HG02642 (cell line): ENCODE results near the gene PRKCG.
"Not testable (repeated sequence)": the region's sequence is repeated elsewhere in the genome, so short reads cannot be mapped to it uniquely, and the experiment has no call there.

Experiments
- ATAC-seq: cut with Tn5 transposase; IDR thresholded peaks from one replicate; pipeline ENCODE4 v1.9.1; 2021; ENCODE audit warnings: mild to moderate bottlenecking; ENCODE audit not compliant: unreplicated experiment, poor library complexity

PRKCG gene

DNA sequence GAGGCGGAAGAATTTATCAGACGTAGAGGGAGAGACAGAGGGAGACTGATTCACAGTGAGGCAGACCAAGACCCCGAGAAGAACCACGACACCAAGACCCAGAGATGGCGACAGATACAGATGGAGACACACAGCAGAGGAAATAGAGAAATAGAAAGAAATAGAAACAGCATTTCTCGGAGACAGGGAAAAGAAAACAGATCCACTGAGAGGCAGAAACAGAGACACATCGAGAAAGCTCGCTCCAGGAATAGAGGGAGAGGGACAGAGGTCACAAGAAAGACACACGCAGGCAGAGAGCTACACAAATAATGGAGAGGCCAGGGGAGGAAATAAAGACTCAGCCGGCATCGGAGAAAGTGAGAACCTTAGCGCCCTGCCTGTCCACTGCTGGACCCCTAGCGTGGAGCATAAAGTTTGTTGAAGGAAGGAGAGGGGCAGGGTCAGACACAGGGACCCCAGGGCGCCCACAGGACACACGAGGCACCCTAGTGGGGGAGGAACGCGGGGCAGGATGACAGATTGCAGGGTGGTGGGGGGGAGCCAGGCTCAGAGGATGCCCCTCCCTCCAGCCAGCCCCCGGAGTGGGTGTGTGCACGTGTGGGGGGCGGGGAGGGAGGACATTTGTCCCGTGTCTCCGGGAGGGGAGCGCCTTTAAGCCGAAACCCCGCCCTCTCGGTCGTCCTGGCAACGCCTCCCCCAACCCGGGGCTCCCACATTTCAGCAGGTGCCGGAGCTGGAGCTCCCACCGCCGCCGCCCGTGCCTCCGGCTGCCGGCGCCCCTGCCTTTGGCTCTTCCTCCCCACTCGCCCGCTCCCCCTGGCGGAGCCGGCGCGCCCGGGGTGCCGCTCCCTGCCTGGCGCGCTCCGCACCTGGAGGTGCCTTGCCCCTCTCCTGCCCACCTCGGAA is at the start of gene PRKCG:
PRKCG (plus strand) TSS at position 716 of the 909 bp plus-strand sequence. CDS start 298 bp downstream, outside the sequence.
- ATAC-seq = peak; percentile 42

GRCh38 chr19:53832861-53833260 is 49.1 kb upstream of the PRKCG start:
- not testable (repeated sequence) for ATAC-seq

DNA sequence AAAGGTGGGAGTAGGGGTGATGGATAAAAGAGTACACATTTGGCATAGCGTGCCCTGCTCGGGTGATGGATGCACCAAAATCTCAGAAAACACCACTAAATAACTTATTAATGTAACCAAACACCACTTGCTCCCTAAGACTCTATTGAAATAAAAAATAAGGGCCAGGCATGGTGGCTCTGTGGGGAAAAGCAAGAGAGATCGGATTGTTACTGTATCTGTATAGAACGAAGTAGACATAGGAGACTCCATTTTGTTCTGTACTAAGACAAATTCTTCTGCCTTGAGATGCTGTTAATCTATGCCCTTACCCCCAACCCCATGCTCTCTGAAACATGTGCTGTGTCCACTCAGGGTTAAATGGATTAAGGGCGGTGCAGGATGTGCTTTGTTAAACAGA is 43.6 kb upstream of the PRKCG start:
- not testable (repeated sequence) for ATAC-seq

GRCh38 chr19:53840241-53840640 is 41.8 kb upstream of the PRKCG start:
- not testable (repeated sequence) for ATAC-seq

GRCh38 chr19:53840914-53841313 is 41.1 kb upstream of the PRKCG start:
- not testable (repeated sequence) for ATAC-seq

DNA sequence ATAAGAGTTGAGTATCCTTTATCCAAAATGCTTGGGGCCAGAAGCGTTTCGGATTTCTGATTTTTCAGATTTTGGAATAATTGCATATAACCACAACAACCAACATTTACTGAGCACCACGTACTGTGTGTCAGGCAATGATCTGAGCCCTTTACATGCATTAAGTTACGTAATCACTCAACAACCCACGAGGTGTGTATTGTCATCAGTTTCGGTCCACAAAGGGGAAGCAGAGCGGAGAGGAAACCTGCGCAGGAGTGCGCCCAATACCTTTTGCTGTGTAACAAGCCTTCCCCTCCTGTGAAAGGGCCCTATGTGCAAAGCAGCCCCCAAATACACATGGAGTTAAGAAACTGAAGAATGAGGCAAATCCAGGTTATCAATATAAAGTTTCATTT is 37.1 kb upstream of the PRKCG start:
- ATAC-seq = no peak

DNA sequence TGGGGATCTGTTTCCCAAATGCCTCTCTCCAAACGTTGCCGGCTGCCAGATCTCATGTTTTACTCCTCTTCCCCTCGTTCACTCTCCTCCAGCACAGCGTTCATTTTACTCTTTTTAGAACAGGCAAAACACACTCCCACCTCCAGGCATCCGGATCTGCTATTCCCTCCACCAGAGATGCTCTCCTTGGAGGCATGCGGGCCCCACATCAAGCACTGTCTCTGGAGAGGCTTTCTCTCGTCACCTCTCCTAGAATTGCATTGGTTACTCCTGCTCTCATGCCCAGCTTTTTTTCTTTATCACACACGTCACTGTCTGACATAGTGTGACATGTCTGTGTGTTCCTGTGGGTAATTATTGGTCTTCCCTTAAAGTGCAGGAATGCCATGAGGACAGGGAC is 34.4 kb upstream of the PRKCG start:
- ATAC-seq = no peak

GRCh38 chr19:53849237-53849676 is 32.7 kb upstream of the PRKCG start:
- ATAC-seq = no peak

DNA sequence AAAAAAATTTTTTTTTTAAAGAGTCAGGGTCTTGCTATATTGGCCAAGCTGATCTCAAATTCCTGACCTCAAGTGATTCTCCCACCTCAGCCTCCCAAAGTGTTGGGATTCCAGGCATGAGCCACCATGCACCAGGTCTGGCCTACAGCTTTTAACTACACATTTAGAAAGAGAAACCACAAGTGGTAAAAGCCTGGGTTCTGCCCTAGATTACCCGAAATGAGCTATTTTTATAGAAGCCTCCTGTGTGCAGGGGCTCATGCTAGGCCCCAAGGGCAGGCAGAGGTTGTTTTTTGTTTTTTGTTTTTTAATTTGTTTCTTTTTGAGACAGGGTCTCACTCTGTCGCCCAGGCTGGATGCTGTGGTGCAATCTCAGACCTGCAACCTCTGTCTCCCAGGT is 28.3 kb upstream of the PRKCG start:
- peak; percentile 54 for ATAC-seq

DNA sequence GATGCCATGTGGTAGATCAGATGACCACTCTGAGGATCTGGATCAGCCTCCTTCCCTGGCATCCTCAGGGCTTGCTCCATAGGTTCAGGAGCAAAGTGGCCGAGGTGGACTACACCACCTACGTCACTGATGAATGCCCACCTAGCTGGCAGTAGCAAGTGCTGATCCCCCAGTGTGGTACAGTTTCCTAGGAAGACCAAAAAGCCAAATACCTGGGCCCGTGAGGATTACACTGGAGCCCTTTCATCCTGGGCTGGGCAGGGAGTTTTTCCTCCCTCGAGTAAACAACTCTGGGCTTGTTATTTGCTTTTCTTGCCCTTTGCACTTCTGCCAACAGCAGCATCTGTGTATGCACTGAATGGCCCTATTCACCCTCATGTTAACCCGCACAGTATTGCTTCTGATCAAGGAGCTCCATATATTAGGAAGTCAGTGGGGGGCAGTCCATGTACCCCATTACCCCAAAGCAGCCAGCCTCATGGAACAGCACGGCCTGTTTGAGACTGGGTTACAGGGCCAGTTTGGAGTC is 17.6 kb upstream of the PRKCG start:
- ATAC-seq = no peak

DNA sequence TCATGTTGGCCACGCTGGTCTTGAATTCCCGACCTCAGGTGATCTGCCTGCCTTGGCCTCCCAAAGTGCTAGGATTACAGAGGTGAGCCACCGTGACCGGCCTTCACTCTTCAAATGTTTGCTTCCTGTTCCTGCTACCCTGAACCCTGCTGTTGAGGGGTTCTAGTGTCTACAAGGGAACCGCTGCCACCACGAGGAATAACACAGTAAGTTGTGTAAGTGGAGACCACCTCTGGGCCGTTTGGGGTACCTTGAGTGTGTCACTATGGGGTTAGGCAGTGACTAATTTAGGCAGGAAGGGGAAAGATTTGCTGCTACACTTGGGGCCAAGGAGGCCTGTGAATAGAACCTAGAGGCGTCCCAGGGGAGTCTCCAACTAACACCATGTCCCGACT is 16.5 kb upstream of the PRKCG start:
- no peak for ATAC-seq

GRCh38 chr19:53865918-53866864 is 15.8 kb upstream of the PRKCG start:
- ATAC-seq = no peak

DNA sequence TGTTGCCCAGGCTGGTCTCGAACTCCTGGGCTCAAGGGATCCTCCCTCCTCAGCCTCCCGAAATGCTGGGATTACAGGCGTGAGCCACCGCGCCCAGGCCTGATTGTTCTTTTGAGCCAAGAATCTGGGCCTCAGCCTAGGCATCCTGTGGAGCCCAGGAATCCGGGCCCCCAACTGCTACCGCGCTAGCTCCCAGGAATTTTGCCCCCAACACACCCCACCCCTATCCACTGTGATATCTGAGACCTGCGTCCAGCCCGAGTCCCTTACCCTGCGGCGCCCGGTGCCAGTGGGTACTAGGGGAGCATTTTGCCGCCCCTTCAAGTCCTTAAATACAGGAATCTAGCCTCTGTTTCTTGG is 15.2 kb upstream of the PRKCG start:
- no peak for ATAC-seq

GRCh38 chr19:53867225-53868090 is 14.5 kb upstream of the PRKCG start, which contains the start of gene MYADM:
TSS of gene MYADM (plus strand) at chr19:53867883. CDS start at chr19:53873530, 5,647 bp downstream.
- peak; percentile 77 for ATAC-seq

DNA sequence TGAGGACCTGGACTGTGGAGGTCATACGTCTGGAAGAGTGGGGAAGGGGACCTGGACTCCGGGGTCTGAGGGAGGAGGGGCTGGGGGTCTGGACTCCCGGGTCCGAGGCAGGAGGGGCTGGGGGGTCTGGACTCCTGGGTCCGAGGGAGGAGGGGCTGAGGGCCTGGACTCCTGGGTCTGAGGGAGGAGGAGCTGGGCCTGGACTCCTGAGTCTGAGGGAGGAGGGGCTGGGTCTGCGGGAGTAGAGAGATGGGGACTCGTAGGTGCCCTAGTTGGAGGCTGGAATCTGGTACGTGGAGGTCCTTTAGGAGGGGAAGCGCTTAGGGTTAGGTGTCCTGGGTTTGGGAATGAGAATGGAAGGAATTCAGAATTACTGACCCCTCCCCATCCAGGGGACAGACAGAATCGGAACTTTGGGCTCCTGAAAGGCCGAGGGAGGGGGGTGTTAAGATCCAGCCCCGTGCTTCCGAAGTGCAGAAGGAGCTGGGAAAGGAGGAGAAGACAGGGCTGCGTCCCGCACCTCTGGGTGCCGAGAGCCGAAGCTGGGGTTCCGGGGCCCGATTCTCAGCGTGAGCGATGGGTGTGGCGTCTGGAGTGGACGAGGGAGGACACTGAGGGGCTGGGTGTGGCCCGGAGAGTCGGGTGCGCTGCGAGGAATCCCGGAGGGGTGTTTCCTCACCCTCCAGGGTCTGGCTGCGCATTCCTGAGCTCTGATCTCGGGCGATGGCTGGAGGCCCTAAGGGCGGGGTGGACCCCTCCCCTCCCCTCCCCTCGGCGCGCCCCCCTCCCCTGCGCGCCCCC is 13.7 kb upstream of the PRKCG start:
- ATAC-seq = no peak

DNA sequence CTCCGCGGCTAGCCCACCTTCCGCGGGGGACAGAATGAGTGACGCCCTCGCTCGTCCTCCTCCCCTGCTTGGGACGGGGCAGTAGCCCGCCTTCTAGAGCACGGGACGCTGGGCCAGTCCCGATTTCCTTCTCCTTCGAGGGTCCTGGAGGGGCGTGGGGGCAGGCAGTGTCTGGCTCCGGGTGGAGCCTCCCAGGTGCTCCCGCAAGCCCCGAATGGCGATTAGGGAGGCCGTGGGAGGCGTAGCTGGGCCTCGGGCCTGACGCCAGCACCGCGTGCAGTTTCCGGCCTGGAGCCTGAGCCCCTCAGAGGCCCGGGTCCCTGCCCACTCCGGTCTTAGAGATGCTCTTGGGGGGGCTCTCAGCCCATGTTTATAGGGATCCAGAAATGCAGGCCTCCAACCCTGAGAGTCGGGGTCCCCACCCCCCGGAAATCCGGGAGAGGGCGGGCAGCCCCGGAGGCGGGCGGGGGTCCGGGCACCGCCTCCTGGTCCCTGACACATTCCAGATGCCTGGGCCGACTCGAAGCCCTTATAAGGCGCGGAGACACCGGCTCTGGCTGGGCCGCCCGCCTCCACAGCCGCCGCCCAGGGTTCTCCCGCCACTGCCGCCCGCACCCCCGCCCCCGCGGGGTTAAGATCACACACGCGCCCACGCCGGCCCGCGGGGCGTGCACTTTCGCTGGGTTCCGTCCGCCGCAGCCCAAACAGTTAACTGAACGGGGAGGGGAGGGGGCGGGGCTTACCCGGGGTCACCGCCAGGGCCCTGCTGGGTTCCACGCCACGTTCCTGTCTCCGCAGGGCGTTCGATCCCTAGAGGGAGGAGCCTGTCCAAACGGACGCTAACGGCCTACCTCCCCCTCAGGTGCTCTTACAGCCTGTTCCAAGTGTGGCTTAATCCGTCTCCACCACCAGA is 12.8 kb upstream of the PRKCG start:
- ATAC-seq = peak; percentile 37

GRCh38 chr19:53869805-53870484 is 12.1 kb upstream of the PRKCG start:
- ATAC-seq = not testable (repeated sequence)
